GM23338 (cell line): ENCODE measurements around the gene APP. TPM values are rescaled to one million over a fixed set of nuclear protein-coding genes. Genes with fewer than 3 reads are reported as not detected.
A peak's percentile ranks its signal among the peaks of the same experiment; 100 is the strongest.

Experiments
- ATAC-seq: fragments of 200-7000 bp; cut with Tn5 transposase; 3 replicates; pipeline ENCODE4 v1.9.1; 2020
- DNase-seq: peaks from one replicate; pipeline ENCODE4 v3.0.0-alpha.2; 2015; ENCODE audit warnings: low spot score
- H2AFZ ChIP-seq: fragments of 200-600 bp; sonication (generic); 2 replicates; pipeline ENCODE4 v1.8.0; 2016; ENCODE audit warnings: antibody characterized with exemption, mild to moderate bottlenecking, moderate library complexity
- H3F3A ChIP-seq: fragments of 200-600 bp; sonication (generic); replicated peaks from 2 replicates; pipeline ENCODE4 v1.8.0; 2017; ENCODE audit warnings: antibody characterized with exemption, mixed run types, low read depth
- H3K27ac ChIP-seq: fragments of 200-600 bp; sonication (generic); 2 replicates; pipeline ENCODE4 v1.6.1; 2016; ENCODE audit warnings: low read depth
- H3K27me3 ChIP-seq: fragments of 200-600 bp; sonication (generic); 2 replicates; pipeline ENCODE4 v1.8.0; 2016; ENCODE audit warnings: mild to moderate bottlenecking, mixed run types, moderate library complexity; ENCODE audit not compliant: insufficient read depth
- H3K36me3 ChIP-seq: fragments of 200-600 bp; sonication (generic); 2 replicates; pipeline ENCODE4 v1.8.0; 2016; ENCODE audit warnings: mild to moderate bottlenecking; ENCODE audit not compliant: insufficient read depth
- H3K4me1 ChIP-seq: fragments of 200-600 bp; sonication (generic); 2 replicates; pipeline ENCODE4 v1.8.0; 2016; ENCODE audit warnings: mild to moderate bottlenecking, moderate library complexity; ENCODE audit not compliant: insufficient read depth
- H3K4me2 ChIP-seq: fragments of 200-600 bp; sonication (generic); 2 replicates; pipeline ENCODE4 v1.7.1; 2017; ENCODE audit warnings: mixed run types
- H3K4me3 ChIP-seq: fragments of 200-600 bp; sonication (generic); 2 replicates; pipeline ENCODE4 v1.6.1; 2016; ENCODE audit warnings: mixed run types
- H3K79me2 ChIP-seq: fragments of 200-600 bp; sonication (generic); replicated peaks from 2 replicates; pipeline ENCODE4 v1.8.0; 2017; ENCODE audit warnings: mild to moderate bottlenecking; ENCODE audit not compliant: insufficient read depth
- H3K9me2 ChIP-seq: fragments of 200-600 bp; sonication (generic); 2 replicates; pipeline ENCODE4 v1.8.0; 2017; ENCODE audit not compliant: insufficient read depth
- H4K20me1 ChIP-seq: fragments of 200-600 bp; sonication (generic); replicated peaks from 2 replicates; pipeline ENCODE4 v1.8.0; 2017; ENCODE audit warnings: mild to moderate bottlenecking; ENCODE audit not compliant: insufficient read depth
- H3K27ac Mint-ChIP-seq: 2 replicates; pipeline ENCODE4 v1.8.0; 2020; ENCODE audit warnings: inconsistent platforms, mild to moderate bottlenecking, moderate library complexity, mixed read lengths
- H3K27me3 Mint-ChIP-seq: 3 replicates; pipeline ENCODE4 v1.8.0; 2022; ENCODE audit warnings: low read depth, mild to moderate bottlenecking, moderate library complexity, mixed read lengths, inconsistent platforms; ENCODE audit not compliant: insufficient read depth, poor library complexity
- H3K36me3 Mint-ChIP-seq: 3 replicates; pipeline ENCODE4 v1.8.0; 2021; ENCODE audit warnings: low read depth, mild to moderate bottlenecking, inconsistent platforms, moderate library complexity, mixed read lengths
- H3K4me1 Mint-ChIP-seq: 3 replicates; pipeline ENCODE4 v1.8.0; 2020; ENCODE audit warnings: mild to moderate bottlenecking, inconsistent platforms, mixed read lengths
- H3K4me3 Mint-ChIP-seq: 3 replicates; pipeline ENCODE4 v1.8.0; 2021; ENCODE audit warnings: moderate library complexity, mild to moderate bottlenecking, inconsistent platforms, mixed read lengths
- H3K9me3 Mint-ChIP-seq: 3 replicates; pipeline ENCODE4 v1.8.0; 2020; ENCODE audit warnings: moderate library complexity, mild to moderate bottlenecking, inconsistent platforms, mixed read lengths
- CREB1 ChIP-seq: fragments of 250-450 bp; sonication (Bioruptor Pico); IDR thresholded peaks from 2 replicates; pipeline ENCODE4 v1.5.0; 2020; ENCODE audit warnings: low read depth, mild to moderate bottlenecking, moderate library complexity
- EZH2 ChIP-seq: fragments of 200-600 bp; sonication (generic); IDR thresholded peaks from one replicate; pipeline ENCODE4 v1.8.0; 2017; ENCODE audit warnings: antibody characterized with exemption, mild to moderate bottlenecking, low read depth; ENCODE audit not compliant: unreplicated experiment
- EZH2phosphoT487 ChIP-seq: fragments of 200-600 bp; sonication (generic); IDR thresholded peaks from one replicate; pipeline ENCODE4 v1.8.1; 2018; ENCODE audit warnings: antibody characterized with exemption; ENCODE audit not compliant: unreplicated experiment
- JUNB ChIP-seq: IDR thresholded peaks from one replicate; pipeline ENCODE4 v1.6.1; 2016; ENCODE audit warnings: antibody characterized with exemption; ENCODE audit not compliant: unreplicated experiment
- NANOG ChIP-seq: IDR thresholded peaks from 2 replicates; pipeline ENCODE4 v1.6.1; 2016; ENCODE audit warnings: antibody characterized with exemption, borderline replicate concordance
- POLR2AphosphoS5 ChIP-seq: IDR thresholded peaks from 2 replicates; pipeline ENCODE4 v1.6.1; 2016; ENCODE audit warnings: antibody characterized with exemption, low read depth
- STAT1 ChIP-seq: IDR thresholded peaks from one replicate; pipeline ENCODE4 v1.6.1; 2016; ENCODE audit warnings: antibody characterized with exemption; ENCODE audit not compliant: unreplicated experiment
- ZNF114 ChIP-seq: fragments of 250-450 bp; sonication (Bioruptor Pico); IDR thresholded peaks from 2 replicates; pipeline ENCODE4 v1.5.0; 2020; ENCODE audit warnings: mild to moderate bottlenecking, moderate library complexity
- ZNF331 ChIP-seq: fragments of 250-450 bp; sonication (Bioruptor Pico); IDR thresholded peaks from 2 replicates; pipeline ENCODE4 v1.5.0; 2020; ENCODE audit warnings: low read depth, mild to moderate bottlenecking, moderate library complexity
- polyA plus RNA-seq: library from polyadenylated mRNA; unstranded; fragments of >200 nt; fragmentation: Nextera tagmentation; extraction: Ambion mirVana; gene quantifications from 2 replicates; pipeline ENCODE4 v1.2.1, GENCODE V29; 2016
- total RNA-seq: library from RNA; depleted of rRNA; stranded (reverse); fragments of >200 nt; shearing (Covaris generic); gene quantifications from 2 replicates; pipeline ENCODE4 v1.2.3, GENCODE V29; 2014
- TF ChIP-seq, protein P1 (sequence below), 2 experiments: fragments of 200-600 bp in 1 of 2; sonication (generic) in 1 of 2; conservative IDR thresholded peaks; 2 replicates each; pipeline versions ENCODE4 v1.5.1 to v1.6.1; 2016 to 2017; ENCODE audit warnings: antibody characterized with exemption in 2 of 2, low read depth in 2 of 2, mild to moderate bottlenecking in 2 of 2, moderate library complexity in 1 of 2
- TF ChIP-seq, protein P2 (sequence below): IDR thresholded peaks from 2 replicates; pipeline ENCODE4 v1.6.1; 2016; ENCODE audit warnings: antibody characterized with exemption
- TF ChIP-seq, protein P3 (sequence below): fragments of 250-450 bp; sonication (Bioruptor Pico); IDR thresholded peaks from 2 replicates; pipeline ENCODE4 v1.5.0; 2020; ENCODE audit warnings: mild to moderate bottlenecking, moderate library complexity
- TF ChIP-seq, protein P4 (sequence below): IDR thresholded peaks from one replicate; pipeline ENCODE4 v1.6.1; 2018; ENCODE audit warnings: antibody characterized with exemption; ENCODE audit not compliant: unreplicated experiment

The APP gene
- total and polyA plus RNA-seq, 2 experiments from 2014 or later, result 69.4 to 444 TPM

DNA sequence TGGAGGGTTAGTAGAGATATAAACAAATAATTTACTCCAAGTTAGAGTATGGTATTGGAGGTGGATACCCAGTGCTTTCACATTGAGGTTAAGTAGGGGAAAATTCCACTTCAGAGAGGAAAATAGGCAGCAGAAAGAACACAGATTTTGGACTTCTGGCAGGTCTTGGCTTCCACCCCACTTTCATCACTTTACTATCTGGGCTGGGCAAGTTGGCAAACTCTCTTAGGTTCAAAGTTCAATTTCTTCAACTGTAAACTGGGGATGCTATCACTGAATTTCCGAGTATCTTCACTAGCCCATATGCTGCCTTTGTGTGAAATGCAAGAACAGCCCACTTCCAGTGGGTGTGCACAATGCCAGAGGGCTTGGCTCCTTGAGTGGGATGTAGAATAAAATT lies 220.9 kb downstream of the APP start:
- no peaks in the 10 kb centered on the region for H3K9me2 ChIP-seq
- peaks cover 68% of the 10 kb centered on the region for H3K36me3 Mint-ChIP-seq
- TF ChIP-seq STAT1 (no peak), EZH2 (no peak), EZH2phosphoT487 (no peak), ZNF114 (CRISPR knock-in tag) (no peak), POLR2AphosphoS5 (no peak), CREB1 (CRISPR knock-in tag) (no peak), NANOG (no peak), ZNF331 (no peak), JUNB (no peak)
- TF ChIP-seq, protein P1, sequence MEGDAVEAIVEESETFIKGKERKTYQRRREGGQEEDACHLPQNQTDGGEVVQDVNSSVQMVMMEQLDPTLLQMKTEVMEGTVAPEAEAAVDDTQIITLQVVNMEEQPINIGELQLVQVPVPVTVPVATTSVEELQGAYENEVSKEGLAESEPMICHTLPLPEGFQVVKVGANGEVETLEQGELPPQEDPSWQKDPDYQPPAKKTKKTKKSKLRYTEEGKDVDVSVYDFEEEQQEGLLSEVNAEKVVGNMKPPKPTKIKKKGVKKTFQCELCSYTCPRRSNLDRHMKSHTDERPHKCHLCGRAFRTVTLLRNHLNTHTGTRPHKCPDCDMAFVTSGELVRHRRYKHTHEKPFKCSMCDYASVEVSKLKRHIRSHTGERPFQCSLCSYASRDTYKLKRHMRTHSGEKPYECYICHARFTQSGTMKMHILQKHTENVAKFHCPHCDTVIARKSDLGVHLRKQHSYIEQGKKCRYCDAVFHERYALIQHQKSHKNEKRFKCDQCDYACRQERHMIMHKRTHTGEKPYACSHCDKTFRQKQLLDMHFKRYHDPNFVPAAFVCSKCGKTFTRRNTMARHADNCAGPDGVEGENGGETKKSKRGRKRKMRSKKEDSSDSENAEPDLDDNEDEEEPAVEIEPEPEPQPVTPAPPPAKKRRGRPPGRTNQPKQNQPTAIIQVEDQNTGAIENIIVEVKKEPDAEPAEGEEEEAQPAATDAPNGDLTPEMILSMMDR (conservative IDR thresholded peaks at IDR 0.05; ENCODE audit: low read depth in 2 of 2), result no peak
- TF ChIP-seq, protein P2, sequence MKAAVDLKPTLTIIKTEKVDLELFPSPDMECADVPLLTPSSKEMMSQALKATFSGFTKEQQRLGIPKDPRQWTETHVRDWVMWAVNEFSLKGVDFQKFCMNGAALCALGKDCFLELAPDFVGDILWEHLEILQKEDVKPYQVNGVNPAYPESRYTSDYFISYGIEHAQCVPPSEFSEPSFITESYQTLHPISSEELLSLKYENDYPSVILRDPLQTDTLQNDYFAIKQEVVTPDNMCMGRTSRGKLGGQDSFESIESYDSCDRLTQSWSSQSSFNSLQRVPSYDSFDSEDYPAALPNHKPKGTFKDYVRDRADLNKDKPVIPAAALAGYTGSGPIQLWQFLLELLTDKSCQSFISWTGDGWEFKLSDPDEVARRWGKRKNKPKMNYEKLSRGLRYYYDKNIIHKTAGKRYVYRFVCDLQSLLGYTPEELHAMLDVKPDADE, result no peak
- TF ChIP-seq, protein P3, sequence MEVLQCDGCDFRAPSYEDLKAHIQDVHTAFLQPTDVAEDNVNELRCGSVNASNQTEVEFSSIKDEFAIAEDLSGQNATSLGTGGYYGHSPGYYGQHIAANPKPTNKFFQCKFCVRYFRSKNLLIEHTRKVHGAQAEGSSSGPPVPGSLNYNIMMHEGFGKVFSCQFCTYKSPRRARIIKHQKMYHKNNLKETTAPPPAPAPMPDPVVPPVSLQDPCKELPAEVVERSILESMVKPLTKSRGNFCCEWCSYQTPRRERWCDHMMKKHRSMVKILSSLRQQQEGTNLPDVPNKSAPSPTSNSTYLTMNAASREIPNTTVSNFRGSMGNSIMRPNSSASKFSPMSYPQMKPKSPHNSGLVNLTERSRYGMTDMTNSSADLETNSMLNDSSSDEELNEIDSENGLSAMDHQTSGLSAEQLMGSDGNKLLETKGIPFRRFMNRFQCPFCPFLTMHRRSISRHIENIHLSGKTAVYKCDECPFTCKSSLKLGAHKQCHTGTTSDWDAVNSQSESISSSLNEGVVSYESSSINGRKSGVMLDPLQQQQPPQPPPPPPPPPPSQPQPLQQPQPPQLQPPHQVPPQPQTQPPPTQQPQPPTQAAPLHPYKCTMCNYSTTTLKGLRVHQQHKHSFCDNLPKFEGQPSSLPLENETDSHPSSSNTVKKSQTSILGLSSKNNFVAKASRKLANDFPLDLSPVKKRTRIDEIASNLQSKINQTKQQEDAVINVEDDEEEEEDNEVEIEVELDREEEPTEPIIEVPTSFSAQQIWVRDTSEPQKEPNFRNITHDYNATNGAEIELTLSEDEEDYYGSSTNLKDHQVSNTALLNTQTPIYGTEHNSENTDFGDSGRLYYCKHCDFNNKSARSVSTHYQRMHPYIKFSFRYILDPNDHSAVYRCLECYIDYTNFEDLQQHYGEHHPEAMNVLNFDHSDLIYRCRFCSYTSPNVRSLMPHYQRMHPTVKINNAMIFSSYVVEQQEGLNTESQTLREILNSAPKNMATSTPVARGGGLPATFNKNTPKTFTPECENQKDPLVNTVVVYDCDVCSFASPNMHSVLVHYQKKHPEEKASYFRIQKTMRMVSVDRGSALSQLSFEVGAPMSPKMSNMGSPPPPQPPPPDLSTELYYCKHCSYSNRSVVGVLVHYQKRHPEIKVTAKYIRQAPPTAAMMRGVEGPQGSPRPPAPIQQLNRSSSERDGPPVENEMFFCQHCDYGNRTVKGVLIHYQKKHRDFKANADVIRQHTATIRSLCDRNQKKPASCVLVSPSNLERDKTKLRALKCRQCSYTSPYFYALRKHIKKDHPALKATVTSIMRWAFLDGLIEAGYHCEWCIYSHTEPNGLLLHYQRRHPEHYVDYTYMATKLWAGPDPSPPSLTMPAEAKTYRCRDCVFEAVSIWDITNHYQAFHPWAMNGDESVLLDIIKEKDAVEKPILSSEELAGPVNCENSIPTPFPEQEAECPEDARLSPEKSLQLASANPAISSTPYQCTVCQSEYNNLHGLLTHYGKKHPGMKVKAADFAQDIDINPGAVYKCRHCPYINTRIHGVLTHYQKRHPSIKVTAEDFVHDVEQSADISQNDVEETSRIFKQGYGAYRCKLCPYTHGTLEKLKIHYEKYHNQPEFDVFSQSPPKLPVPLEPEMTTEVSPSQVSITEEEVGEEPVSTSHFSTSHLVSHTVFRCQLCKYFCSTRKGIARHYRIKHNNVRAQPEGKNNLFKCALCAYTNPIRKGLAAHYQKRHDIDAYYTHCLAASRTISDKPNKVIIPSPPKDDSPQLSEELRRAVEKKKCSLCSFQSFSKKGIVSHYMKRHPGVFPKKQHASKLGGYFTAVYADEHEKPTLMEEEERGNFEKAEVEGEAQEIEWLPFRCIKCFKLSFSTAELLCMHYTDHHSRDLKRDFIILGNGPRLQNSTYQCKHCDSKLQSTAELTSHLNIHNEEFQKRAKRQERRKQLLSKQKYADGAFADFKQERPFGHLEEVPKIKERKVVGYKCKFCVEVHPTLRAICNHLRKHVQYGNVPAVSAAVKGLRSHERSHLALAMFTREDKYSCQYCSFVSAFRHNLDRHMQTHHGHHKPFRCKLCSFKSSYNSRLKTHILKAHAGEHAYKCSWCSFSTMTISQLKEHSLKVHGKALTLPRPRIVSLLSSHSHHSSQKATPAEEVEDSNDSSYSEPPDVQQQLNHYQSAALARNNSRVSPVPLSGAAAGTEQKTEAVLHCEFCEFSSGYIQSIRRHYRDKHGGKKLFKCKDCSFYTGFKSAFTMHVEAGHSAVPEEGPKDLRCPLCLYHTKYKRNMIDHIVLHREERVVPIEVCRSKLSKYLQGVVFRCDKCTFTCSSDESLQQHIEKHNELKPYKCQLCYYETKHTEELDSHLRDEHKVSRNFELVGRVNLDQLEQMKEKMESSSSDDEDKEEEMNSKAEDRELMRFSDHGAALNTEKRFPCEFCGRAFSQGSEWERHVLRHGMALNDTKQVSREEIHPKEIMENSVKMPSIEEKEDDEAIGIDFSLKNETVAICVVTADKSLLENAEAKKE, result no peak
- TF ChIP-seq, protein P4, sequence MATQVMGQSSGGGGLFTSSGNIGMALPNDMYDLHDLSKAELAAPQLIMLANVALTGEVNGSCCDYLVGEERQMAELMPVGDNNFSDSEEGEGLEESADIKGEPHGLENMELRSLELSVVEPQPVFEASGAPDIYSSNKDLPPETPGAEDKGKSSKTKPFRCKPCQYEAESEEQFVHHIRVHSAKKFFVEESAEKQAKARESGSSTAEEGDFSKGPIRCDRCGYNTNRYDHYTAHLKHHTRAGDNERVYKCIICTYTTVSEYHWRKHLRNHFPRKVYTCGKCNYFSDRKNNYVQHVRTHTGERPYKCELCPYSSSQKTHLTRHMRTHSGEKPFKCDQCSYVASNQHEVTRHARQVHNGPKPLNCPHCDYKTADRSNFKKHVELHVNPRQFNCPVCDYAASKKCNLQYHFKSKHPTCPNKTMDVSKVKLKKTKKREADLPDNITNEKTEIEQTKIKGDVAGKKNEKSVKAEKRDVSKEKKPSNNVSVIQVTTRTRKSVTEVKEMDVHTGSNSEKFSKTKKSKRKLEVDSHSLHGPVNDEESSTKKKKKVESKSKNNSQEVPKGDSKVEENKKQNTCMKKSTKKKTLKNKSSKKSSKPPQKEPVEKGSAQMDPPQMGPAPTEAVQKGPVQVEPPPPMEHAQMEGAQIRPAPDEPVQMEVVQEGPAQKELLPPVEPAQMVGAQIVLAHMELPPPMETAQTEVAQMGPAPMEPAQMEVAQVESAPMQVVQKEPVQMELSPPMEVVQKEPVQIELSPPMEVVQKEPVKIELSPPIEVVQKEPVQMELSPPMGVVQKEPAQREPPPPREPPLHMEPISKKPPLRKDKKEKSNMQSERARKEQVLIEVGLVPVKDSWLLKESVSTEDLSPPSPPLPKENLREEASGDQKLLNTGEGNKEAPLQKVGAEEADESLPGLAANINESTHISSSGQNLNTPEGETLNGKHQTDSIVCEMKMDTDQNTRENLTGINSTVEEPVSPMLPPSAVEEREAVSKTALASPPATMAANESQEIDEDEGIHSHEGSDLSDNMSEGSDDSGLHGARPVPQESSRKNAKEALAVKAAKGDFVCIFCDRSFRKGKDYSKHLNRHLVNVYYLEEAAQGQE, result no peak
- H3K79me2 ChIP-seq, result peaks cover 10% of the 10 kb centered on the region; the same call in 1 of the 2 replicates
- peaks cover 2% of the 10 kb centered on the region; the same call in 1 of the 3 replicates for H3K4me1 Mint-ChIP-seq
- no peak overlapping the region for H3K4me3 Mint-ChIP-seq
- H4K20me1 ChIP-seq, result 0 out of 2 replicates have a peak, but pooled peaks cover 4% of the 10 kb centered on the region
- H3K4me1 ChIP-seq, result no peaks in the 10 kb centered on the region
- no peak overlapping the region for H3K4me3 ChIP-seq
- no peaks in the 10 kb centered on the region for H3K9me3 Mint-ChIP-seq
- no peaks in the 10 kb centered on the region for H3K27me3 ChIP-seq
- peaks cover 32% of the 10 kb centered on the region for H3K36me3 ChIP-seq
- H3K27ac ChIP-seq, result 0 out of 2 replicates have a peak overlapping the region, but pooled peaks have one; percentile 14
- H3K27me3 Mint-ChIP-seq, result no peaks in the 10 kb centered on the region
- H2AFZ ChIP-seq, result no peak overlapping the region
- H3F3A ChIP-seq, result no peaks in the 10 kb centered on the region
- no peak overlapping the region for H3K4me2 ChIP-seq
- DNase-seq (no peak), ATAC-seq (no peak)
- no peak overlapping the region for H3K27ac Mint-ChIP-seq
